Breast epithelium (tissue), 3 donors: ENCODE data around the gene RARRES2.

Source experiments
- POLR2A ChIP-seq: fragments of 450-650 bp; IDR thresholded peaks from one replicate; pipeline ENCODE4 v1.6.1; 2016; ENCODE audit warnings: antibody characterized with exemption, mild to moderate bottlenecking, moderate library complexity
- POLR2AphosphoS5 ChIP-seq, 3 donors: sonication (generic); formaldehyde crosslinking; IDR thresholded peaks; one replicate each; pipeline ENCODE4 v1.6.1; 2017; ENCODE audit warnings: antibody characterized with exemption in 3 of 3
- TF ChIP-seq, protein P1 (sequence below), 3 donors: fragments of 450-650 bp; IDR thresholded peaks; one replicate each; pipeline ENCODE4 v1.5.1; 2016 to 2017; ENCODE audit warnings: antibody characterized with exemption in 3 of 3, mild to moderate bottlenecking in 3 of 3, moderate library complexity in 3 of 3

DNA sequence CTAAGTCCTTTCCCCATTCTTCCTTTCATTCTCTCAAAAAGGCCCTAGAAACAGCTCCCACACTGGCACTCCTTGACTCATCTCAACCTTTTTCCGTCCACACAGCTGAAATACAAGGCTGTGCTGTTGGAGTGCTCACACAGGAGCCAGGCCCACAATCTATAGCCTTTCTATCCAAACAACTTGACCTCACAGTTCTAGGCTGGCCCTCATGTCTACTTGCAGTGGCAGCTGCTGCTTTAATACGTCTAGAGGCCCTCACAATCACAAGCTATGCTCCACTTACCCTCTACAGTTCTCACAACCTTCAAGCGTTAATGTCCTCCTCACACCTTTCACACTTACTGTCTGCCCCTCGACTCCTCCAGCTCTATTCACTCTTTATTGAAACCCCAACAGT lies 30.3 kb downstream of the RARRES2 start:
- TF ChIP-seq POLR2A = no peak
- TF ChIP-seq, protein P1, sequence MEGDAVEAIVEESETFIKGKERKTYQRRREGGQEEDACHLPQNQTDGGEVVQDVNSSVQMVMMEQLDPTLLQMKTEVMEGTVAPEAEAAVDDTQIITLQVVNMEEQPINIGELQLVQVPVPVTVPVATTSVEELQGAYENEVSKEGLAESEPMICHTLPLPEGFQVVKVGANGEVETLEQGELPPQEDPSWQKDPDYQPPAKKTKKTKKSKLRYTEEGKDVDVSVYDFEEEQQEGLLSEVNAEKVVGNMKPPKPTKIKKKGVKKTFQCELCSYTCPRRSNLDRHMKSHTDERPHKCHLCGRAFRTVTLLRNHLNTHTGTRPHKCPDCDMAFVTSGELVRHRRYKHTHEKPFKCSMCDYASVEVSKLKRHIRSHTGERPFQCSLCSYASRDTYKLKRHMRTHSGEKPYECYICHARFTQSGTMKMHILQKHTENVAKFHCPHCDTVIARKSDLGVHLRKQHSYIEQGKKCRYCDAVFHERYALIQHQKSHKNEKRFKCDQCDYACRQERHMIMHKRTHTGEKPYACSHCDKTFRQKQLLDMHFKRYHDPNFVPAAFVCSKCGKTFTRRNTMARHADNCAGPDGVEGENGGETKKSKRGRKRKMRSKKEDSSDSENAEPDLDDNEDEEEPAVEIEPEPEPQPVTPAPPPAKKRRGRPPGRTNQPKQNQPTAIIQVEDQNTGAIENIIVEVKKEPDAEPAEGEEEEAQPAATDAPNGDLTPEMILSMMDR (IDR thresholded peaks at IDR 0.05) = no peak
- no peak for TF ChIP-seq POLR2AphosphoS5 (IDR thresholded peaks at IDR 0.05)
